GM19099 (cell line): ENCODE measurements around the gene CEP131.

Experiments
- POLR2A ChIP-seq: IDR thresholded peaks from 3 replicates; pipeline ENCODE4 v1.6.1; 2011; ENCODE audit warnings: low read depth; ENCODE audit not compliant: insufficient read length; ENCODE audit errors: extremely low read depth

Gene CEP131

GRCh38 chr17:81153340-81153803, 69.4 kb downstream of the CEP131 start:
- no peak for TF ChIP-seq POLR2A

- TF ChIP-seq POLR2A, result no peak
These were observed 70.4 kb downstream of the CEP131 start for GRCh38 chr17:81152288-81152828.

- no peak for TF ChIP-seq POLR2A
These were observed 71.5 kb downstream of the CEP131 start for GRCh38 chr17:81151278-81151677.

GRCh38 chr17:81150377-81151077, 72.2 kb downstream of the CEP131 start:
- TF ChIP-seq POLR2A, result no peak

DNA sequence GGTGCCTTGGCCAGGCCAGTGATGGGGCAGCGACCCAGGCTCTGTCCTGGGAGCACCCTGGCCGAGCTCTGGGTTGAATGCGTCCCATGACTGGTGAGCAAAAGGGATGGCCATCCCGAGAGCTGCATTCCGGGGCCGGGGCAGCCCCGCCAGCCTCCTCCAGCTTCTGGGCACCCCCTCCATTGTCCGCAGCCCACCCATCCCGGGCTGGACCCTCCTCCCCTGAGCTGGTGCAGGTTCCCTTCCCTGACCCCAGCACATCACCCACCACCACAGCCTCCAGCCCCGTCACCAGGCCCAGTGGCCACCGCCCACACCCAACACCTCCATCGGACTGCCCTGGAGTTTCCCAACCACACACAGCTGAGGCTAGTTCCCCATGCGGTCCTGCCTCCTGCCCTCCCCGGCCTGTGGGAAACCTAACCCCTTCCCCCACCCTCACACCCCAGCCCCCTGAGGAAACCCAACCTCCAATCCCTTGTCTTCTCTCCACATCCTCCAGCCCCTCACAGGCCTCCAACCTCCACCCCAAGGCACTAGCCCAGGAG, 73.7 kb downstream of the CEP131 start:
- no peak for TF ChIP-seq POLR2A

- no peak for TF ChIP-seq POLR2A
These were observed 74.2 kb downstream of the CEP131 start for GRCh38 chr17:81148571-81148970.

- no peak for TF ChIP-seq POLR2A
These were observed 75.1 kb downstream of the CEP131 start for GRCh38 chr17:81147701-81148100.

DNA sequence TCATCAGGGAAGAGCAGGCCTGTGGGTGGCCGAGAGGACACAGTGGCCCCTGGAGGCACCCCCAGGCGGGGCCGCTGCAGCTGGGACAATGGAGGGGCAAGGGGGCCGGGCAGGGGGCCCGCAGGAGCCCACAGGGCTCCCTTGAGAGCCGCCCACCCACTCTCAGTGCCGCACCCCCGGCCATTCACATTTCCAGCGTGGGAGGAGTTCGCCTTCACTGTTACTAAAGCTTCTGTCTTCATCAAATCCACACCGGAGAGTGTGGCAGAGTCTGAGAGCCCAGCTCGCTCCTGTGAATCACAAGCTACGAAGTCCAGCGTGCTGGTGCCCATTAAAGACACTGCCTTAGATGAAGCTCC, 78.4 kb downstream of the CEP131 start:
- TF ChIP-seq POLR2A, result no peak

GRCh38 chr17:81143717-81144422, 78.9 kb downstream of the CEP131 start:
- TF ChIP-seq POLR2A, result no peak

GRCh38 chr17:81143200-81143527, 79.6 kb downstream of the CEP131 start:
- no peak for TF ChIP-seq POLR2A

- TF ChIP-seq POLR2A, result no peak
These were observed 80.2 kb downstream of the CEP131 start for GRCh38 chr17:81142301-81143199.

- no peak for TF ChIP-seq POLR2A
These were observed 82.1 kb downstream of the CEP131 start for GRCh38 chr17:81140695-81141094.

DNA sequence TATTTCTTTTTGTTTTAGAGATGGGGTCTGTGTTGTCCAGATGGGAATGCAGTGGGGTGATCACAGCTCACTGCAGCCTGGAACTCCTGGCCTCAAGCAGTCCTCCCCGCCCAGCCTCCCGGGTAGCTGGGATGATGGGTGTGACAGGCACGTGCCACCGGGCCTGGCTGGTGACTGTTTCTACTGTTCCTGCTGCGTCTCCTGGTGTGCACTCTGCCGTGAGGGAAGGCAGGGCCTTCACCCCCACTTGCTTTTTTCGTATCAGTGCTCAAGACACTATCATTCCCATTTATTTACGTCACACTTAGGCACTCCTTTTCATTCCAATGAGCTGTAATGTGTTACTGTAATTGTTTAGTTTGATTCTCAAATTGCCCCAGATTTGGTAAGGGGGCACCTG, 82.7 kb downstream of the CEP131 start:
- TF ChIP-seq POLR2A, result no peak
